ENCODE measurements around the gene CCDC97.

DNA sequence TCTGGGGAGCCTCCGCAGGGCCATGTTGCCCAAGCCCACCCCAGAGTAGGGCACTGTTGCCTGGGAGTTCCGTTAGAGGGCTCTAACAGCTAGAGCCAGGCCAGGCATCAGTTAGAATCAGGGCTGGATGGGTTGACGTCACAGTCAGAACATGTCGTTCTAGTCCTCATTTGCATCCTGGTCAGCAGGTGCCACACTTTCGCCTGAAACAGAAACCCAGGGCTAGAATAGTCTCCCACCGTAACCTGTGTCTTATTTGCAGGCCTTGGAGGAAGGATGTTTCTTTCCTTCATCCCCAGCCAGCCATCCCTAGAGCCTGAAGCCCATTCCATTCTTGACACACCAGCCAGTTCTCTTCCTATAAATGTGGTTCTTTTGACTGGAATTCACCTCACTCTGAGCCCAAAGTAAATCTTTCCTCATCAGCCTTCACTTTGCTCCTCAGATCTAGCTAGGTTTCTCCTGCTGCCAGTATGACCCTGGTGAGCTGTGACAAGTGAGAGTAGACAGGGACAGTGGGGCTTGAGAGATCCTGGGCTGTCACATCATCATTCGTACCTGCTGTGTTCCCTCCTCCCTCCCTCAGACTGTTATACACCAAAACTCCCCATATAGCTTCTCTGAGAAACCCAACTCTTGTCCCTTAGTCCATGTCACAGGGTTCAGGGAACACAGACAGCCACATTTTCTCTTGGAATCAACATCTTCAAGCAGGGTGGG lies 12.2 kb upstream of the CCDC97 start:
- TF ChIP-seq POLR2A (IDR thresholded peaks at IDR 0.05; ENCODE audit: low read length) (no peak), GATA1 (IDR thresholded peaks at IDR 0.05; ENCODE audit: low read depth, low read length) (no peak)

Data from erythroblast (primary cell).